Fibroblast of lung (primary cell): Measurements from ENCODE around the gene POR.

Source experiments
- CTCF ChIP-seq, 2 donors: IDR thresholded peaks in 1 of 2; conservative IDR thresholded peaks in 1 of 2; 1 replicate in 1 of 2; 2 replicates in 1 of 2; pipeline ENCODE4 v1.5.1; 2011 to 2012; ENCODE audit warnings: low read length in 2 of 2, control low read depth in 1 of 2, inconsistent platforms in 1 of 2, low read depth in 1 of 2, mild to moderate bottlenecking in 1 of 2
- EZH2 ChIP-seq: IDR thresholded peaks from 2 replicates; pipeline ENCODE4 v1.5.1; 2012; ENCODE audit warnings: low read length, control low read depth, mild to moderate bottlenecking; ENCODE audit errors: missing control alignments

DNA sequence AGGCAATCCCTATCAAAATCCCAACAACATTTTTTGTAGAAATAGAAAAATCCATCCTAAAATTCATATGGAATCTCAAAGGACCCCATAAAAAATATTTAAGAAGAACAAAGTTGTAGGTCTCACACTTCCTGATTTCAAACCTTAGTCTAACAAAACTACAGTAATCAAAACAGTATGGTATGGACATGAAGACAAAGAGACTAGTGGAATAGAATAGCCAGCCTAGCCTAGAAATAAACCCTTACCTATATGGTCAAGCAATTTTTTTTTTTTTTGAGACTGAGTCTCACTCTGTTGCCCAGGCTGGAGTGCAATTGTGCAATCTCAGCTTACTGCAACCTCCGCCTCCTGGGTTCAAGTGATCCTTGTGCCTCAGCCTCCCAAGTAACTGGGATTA lies 83.1 kb downstream of the POR start:
- TF ChIP-seq EZH2 (no peak), CTCF (conservative IDR thresholded peaks at IDR 0.05 in 1 of 2, IDR thresholded peaks at IDR 0.05 in 1 of 2; ENCODE audit: low read depth in 1 of 2, low read length in 2 of 2) (no peak)
